CD4-positive, alpha-beta T cell (primary cell): Measurements from ENCODE around the gene NRG4. TPM values are rescaled to one million over a fixed set of nuclear protein-coding genes. Genes with fewer than 3 reads are reported as not detected.
A peak's percentile ranks its signal among the peaks of the same experiment; 100 is the strongest.

Experiments
- ATAC-seq: fragments of 200-7000 bp; cut with Tn5 transposase; one replicate; pipeline ENCODE4 v1.10.0; 2022; ENCODE audit warnings: mild to moderate bottlenecking; ENCODE audit not compliant: poor library complexity
- CTCF ChIA-PET: fragments of 350-600 bp; sonication (Branson Sonifier 250); formaldehyde crosslinking; loops from one replicate; lab custom pipeline; 2021; ENCODE audit warnings: antibody characterized with exemption, inconsistent platforms; lab: Charles Lee
- POLR2A ChIA-PET: fragments of 350-600 bp; sonication (Branson Sonifier 250); formaldehyde crosslinking; loops from one replicate; lab custom pipeline; 2021; ENCODE audit warnings: antibody characterized with exemption, inconsistent platforms; lab: Charles Lee
- DNase-seq, 14 experiments: peaks; one replicate each; pipeline ENCODE4 v3.0.0-alpha.2; 2013 to 2020; ENCODE audit warnings: mixed read lengths in 2 of 14
- H3K27ac ChIP-seq, 2 donors: one replicate each; pipeline versions ENCODE4 v1.5.1 to v1.7.0; 2013; ENCODE audit warnings: low read length in 2 of 2, low read depth in 1 of 2, mild to moderate bottlenecking in 1 of 2
- H3K27me3 ChIP-seq, 2 experiments: 1 replicate in 1 of 2; 2 replicates in 1 of 2; pipeline versions ENCODE4 v1.6.1 to v1.7.0; 2013; ENCODE audit warnings: low read length in 2 of 2, control low read depth in 1 of 2, mild to moderate bottlenecking in 1 of 2, moderate library complexity in 1 of 2; ENCODE audit not compliant: insufficient read depth in 2 of 2, control insufficient read depth in 1 of 2
- H3K36me3 ChIP-seq: one replicate; pipeline ENCODE4 v1.6.1; 2013; ENCODE audit warnings: low read length, control low read depth; ENCODE audit not compliant: insufficient read depth
- H3K4me1 ChIP-seq: one replicate; pipeline ENCODE4 v1.6.1; 2013; ENCODE audit warnings: low read length, control low read depth; ENCODE audit not compliant: insufficient read depth
- H3K4me3 ChIP-seq: one replicate; pipeline ENCODE4 v1.5.1; 2013; ENCODE audit warnings: mild to moderate bottlenecking, low read length, moderate library complexity
- H3K9me3 ChIP-seq, 2 experiments: 1 replicate in 1 of 2; 2 replicates in 1 of 2; pipeline versions ENCODE4 v1.6.1 to v1.7.0; 2013; ENCODE audit warnings: low read length in 2 of 2, mild to moderate bottlenecking in 2 of 2, control low read depth in 1 of 2, moderate library complexity in 1 of 2; ENCODE audit not compliant: control insufficient read depth in 1 of 2, insufficient read depth in 1 of 2
- H3K27ac Mint-ChIP-seq: one replicate; pipeline ENCODE4 v1.8.0; 2020; ENCODE audit warnings: mixed read lengths
- H3K27me3 Mint-ChIP-seq: one replicate; pipeline ENCODE4 v1.8.0; 2021; ENCODE audit warnings: mixed read lengths
- H3K36me3 Mint-ChIP-seq: one replicate; pipeline ENCODE4 v1.8.0; 2021; ENCODE audit warnings: low read depth, mixed read lengths
- H3K4me1 Mint-ChIP-seq: one replicate; pipeline ENCODE4 v1.8.0; 2021; ENCODE audit warnings: low read depth, mixed read lengths
- H3K4me3 Mint-ChIP-seq: one replicate; pipeline ENCODE4 v1.8.0; 2020; ENCODE audit warnings: mild to moderate bottlenecking, mixed read lengths
- H3K9me3 Mint-ChIP-seq: one replicate; pipeline ENCODE4 v1.8.0; 2020; ENCODE audit warnings: mixed read lengths
- CTCF ChIP-seq: fragments of 200-600 bp; IDR thresholded peaks from one replicate; pipeline ENCODE4 v1.8.0; 2022; ENCODE audit warnings: antibody characterized with exemption, mild to moderate bottlenecking
- intact Hi-C, 2 experiments: fragments of 100-400 bp; cut with DNase I in 1 of 2; cut with micrococcal nuclease in 1 of 2; formaldehyde crosslinking; loops; one replicate each; pipeline versions ENCODE4 v1.15.1 to v1.9.0; 2023 to 2025; cut with DNase I, micrococcal nuclease
- total RNA-seq, 174 experiments: library from RNA in 2 of 174; stranded (reverse) in 2 of 174; gene quantifications; one replicate each; pipeline ENCODE4 v1.2.3 and lab custom pipeline; 2021 to 2026

NRG4 gene
- total RNA-seq, 2 experiments from 2014 or later = not detected

DNA sequence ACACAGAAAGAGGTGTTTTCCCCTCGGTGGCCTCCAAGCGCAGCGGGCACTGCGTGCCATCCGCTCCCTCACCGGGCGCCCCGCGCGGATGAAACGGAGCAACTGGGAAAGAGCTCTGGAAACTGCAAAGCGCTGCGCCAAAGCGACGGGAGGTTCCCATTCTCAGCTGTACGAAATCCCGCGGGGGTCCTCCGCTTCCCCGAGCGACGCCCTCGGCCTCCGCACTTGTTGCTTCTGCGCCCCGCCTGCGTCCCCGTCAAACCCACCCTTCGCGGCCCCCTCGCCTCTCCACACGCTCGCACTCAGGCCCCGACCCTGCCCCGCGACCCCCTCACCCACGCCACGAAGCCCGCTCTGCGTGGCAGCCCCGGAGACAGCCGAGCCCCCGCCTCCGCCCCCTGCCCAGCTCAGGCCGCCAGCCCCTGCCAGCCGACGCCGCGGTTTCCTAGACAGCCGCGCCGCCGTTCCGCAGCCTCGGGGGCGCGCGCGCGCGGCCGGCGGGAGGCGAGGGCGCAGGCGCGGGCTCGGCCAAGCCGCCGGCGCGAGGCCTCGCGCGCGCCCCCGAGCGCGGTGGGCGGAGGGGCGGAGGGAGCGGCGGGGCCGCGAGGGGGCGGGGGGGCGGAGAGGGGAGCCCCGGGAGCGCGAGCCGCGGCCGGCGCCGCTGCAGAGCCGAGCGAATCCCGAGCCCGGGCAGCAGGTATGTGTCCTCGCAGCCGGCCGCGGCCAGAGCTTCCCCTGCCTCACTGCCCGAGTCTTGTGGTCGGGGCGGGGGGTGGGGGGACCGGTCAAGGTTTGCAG lies 47.3 kb upstream of the NRG4 start, which contains the start of gene TMEM266:
Gene TMEM266, plus strand, starts transcription at position 666 of the 798 bp plus-strand sequence. CDS start 74,279 bp downstream, outside the sequence.
- no peak for TF ChIP-seq CTCF
- Histone ChIP-seq H3K27ac (no peak within 1 kb of the TSS), H3K9me3 (peaks cover 0 to 6% of the 10 kb centered on the region in 2 experiments), H3K4me1 (peaks cover 20% of the 10 kb centered on the region), H3K27me3 (peaks cover 37 to 60% of the 10 kb centered on the region in 2 experiments), H3K4me3 (peak within 1 kb of the TSS; percentile 47), H3K36me3 (no peaks in the 10 kb centered on the region)
- Mint-ChIP-seq H3K4me1 (peaks cover 23% of the 10 kb centered on the region), H3K4me3 (peak within 1 kb of the TSS; percentile 83), H3K27me3 (peaks cover 70% of the 10 kb centered on the region), H3K27ac (no peak within 1 kb of the TSS), H3K9me3 (no peaks in the 10 kb centered on the region), H3K36me3 (no peaks in the 10 kb centered on the region)
- ChIA-PET POLR2A (interaction anchor here (0.6 kb wide), 1 partner anchor 20 kb away, joined by 3 read pairs; no protein-coding TSS in a partner anchor), CTCF (interaction anchor here (0.6 to 2.2 kb wide), 2 partner anchors 80 to 469 kb away, joined by 4 to 11 read pairs; no protein-coding TSS in a partner anchor)
- ATAC-seq (no peak), DNase-seq (peak in 6 of 14 experiments; percentile 2 to 60 (median 17))
- intact Hi-C loops = loop anchor here in 1 of 2 experiments (10.0 kb wide), 2 partner anchors 245 to 335 kb away; a partner anchor contains a TSS

- peaks cover 69% of the 10 kb centered on the region for H3K27me3 Mint-ChIP-seq
- no peak overlapping the region for H3K27ac Mint-ChIP-seq
- Histone ChIP-seq H3K36me3 (no peaks in the 10 kb centered on the region), H3K9me3 (peaks cover 0 to 6% of the 10 kb centered on the region in 2 experiments), H3K4me1 (peaks cover 20% of the 10 kb centered on the region), H3K4me3 (peak overlapping the region; percentile 47), H3K27ac (no peak overlapping the region), H3K27me3 (peaks cover 37 to 53% of the 10 kb centered on the region in 2 experiments)
- ChIA-PET POLR2A (interaction anchor here (0.6 kb wide), 1 partner anchor 20 kb away, joined by 3 read pairs; no protein-coding TSS in a partner anchor), CTCF (interaction anchor here (2.2 kb wide), 1 partner anchor 81 kb away, joined by 11 read pairs; no protein-coding TSS in a partner anchor)
- peaks cover 23% of the 10 kb centered on the region for H3K4me1 Mint-ChIP-seq
- no peak for TF ChIP-seq CTCF
- intact Hi-C loops = loop anchor here in 1 of 2 experiments (10.0 kb wide), 2 partner anchors 244 to 334 kb away; a partner anchor contains a TSS
- H3K9me3 Mint-ChIP-seq = no peaks in the 10 kb centered on the region
- ATAC-seq = peak; percentile 26
- peak in 2 of 14 experiments; percentile 18 to 28 for DNase-seq
- no peaks in the 10 kb centered on the region for H3K36me3 Mint-ChIP-seq
- H3K4me3 Mint-ChIP-seq = peak overlapping the region; percentile 83
These were observed 46.6 kb upstream of the NRG4 start for GRCh38 chr15:76058714-76059319.

DNA sequence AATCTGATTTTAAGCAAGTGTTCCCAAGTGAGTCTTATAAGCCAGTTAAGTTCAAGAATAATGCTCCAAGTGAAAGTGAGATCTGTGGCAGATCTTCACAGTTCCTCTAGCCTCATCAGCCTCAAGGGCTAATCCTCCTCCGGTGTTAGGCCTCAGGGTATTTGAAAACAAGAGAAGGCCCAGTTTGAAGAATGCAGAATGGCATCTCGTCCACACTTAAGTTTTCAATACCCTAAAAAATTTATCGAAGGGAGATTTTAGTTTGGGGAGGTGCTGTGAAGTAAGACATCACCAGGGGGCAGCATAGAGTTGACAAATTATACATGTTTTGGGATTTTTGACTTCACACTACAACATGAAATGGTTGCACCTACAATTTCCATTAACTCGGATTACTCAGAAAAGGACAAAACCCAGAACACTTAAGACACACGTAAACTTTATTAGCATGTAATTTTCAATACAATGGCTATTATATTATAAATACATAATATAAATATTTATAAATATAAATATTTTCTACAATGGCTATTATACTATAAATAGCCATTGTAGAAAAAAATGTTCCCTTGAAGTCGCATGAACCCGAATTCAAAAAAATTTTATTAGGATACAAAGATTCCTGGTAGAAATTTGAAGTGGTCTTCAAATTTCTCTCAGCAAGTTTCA lies 45.2 kb upstream of the NRG4 start:
- intact Hi-C loops = loop anchor here (1.0 to 10.0 kb wide), 4 partner anchors 81 to 333 kb away; a partner anchor contains a TSS
- H3K27ac Mint-ChIP-seq = no peak overlapping the region
- Histone ChIP-seq H3K36me3 (no peaks in the 10 kb centered on the region), H3K27ac (no peak overlapping the region), H3K9me3 (peaks cover 0 to 6% of the 10 kb centered on the region in 2 experiments), H3K27me3 (peaks cover 31 to 53% of the 10 kb centered on the region in 2 experiments), H3K4me1 (peaks cover 20% of the 10 kb centered on the region), H3K4me3 (no peak overlapping the region)
- no peak overlapping the region for H3K4me3 Mint-ChIP-seq
- H3K4me1 Mint-ChIP-seq = peaks cover 23% of the 10 kb centered on the region
- ATAC-seq (peak; percentile 51), DNase-seq (peak in 7 of 14 experiments; percentile 7 to 72 (median 42))
- H3K9me3 Mint-ChIP-seq = no peaks in the 10 kb centered on the region
- peaks cover 61% of the 10 kb centered on the region for H3K27me3 Mint-ChIP-seq
- TF ChIP-seq CTCF = peak; percentile 82
- H3K36me3 Mint-ChIP-seq = no peaks in the 10 kb centered on the region
- CTCF ChIA-PET = interaction anchor here (0.6 to 2.2 kb wide), 3 partner anchors 82 to 217 kb away, joined by 3 to 11 read pairs (median 8); no protein-coding TSS in a partner anchor
- POLR2A ChIA-PET = no interaction called here
